CD4-positive, alpha-beta T cell (primary cell): Measurements from ENCODE around the gene PARD3B. TPM values are rescaled to one million over a fixed set of nuclear protein-coding genes. Genes with fewer than 3 reads are reported as not detected.

Experiments used
- ATAC-seq: fragments of 200-7000 bp; cut with Tn5 transposase; one replicate; pipeline ENCODE4 v1.10.0; 2022; ENCODE audit warnings: mild to moderate bottlenecking; ENCODE audit not compliant: poor library complexity
- CTCF ChIA-PET: fragments of 350-600 bp; sonication (Branson Sonifier 250); formaldehyde crosslinking; loops from one replicate; lab custom pipeline; 2021; ENCODE audit warnings: antibody characterized with exemption, inconsistent platforms; lab: Charles Lee
- POLR2A ChIA-PET: fragments of 350-600 bp; sonication (Branson Sonifier 250); formaldehyde crosslinking; loops from one replicate; lab custom pipeline; 2021; ENCODE audit warnings: antibody characterized with exemption, inconsistent platforms; lab: Charles Lee
- DNase-seq, 14 experiments: peaks; one replicate each; pipeline ENCODE4 v3.0.0-alpha.2; 2013 to 2020; ENCODE audit warnings: mixed read lengths in 2 of 14
- H3K27ac ChIP-seq, 2 donors: one replicate each; pipeline versions ENCODE4 v1.5.1 to v1.7.0; 2013; ENCODE audit warnings: low read length in 2 of 2, low read depth in 1 of 2, mild to moderate bottlenecking in 1 of 2
- H3K27me3 ChIP-seq, 2 experiments: 1 replicate in 1 of 2; 2 replicates in 1 of 2; pipeline versions ENCODE4 v1.6.1 to v1.7.0; 2013; ENCODE audit warnings: low read length in 2 of 2, control low read depth in 1 of 2, mild to moderate bottlenecking in 1 of 2, moderate library complexity in 1 of 2; ENCODE audit not compliant: insufficient read depth in 2 of 2, control insufficient read depth in 1 of 2
- H3K36me3 ChIP-seq: one replicate; pipeline ENCODE4 v1.6.1; 2013; ENCODE audit warnings: low read length, control low read depth; ENCODE audit not compliant: insufficient read depth
- H3K4me1 ChIP-seq: one replicate; pipeline ENCODE4 v1.6.1; 2013; ENCODE audit warnings: low read length, control low read depth; ENCODE audit not compliant: insufficient read depth
- H3K4me3 ChIP-seq: one replicate; pipeline ENCODE4 v1.5.1; 2013; ENCODE audit warnings: mild to moderate bottlenecking, low read length, moderate library complexity
- H3K9me3 ChIP-seq, 2 experiments: 1 replicate in 1 of 2; 2 replicates in 1 of 2; pipeline versions ENCODE4 v1.6.1 to v1.7.0; 2013; ENCODE audit warnings: low read length in 2 of 2, mild to moderate bottlenecking in 2 of 2, control low read depth in 1 of 2, moderate library complexity in 1 of 2; ENCODE audit not compliant: control insufficient read depth in 1 of 2, insufficient read depth in 1 of 2
- H3K27ac Mint-ChIP-seq: one replicate; pipeline ENCODE4 v1.8.0; 2020; ENCODE audit warnings: mixed read lengths
- H3K27me3 Mint-ChIP-seq: one replicate; pipeline ENCODE4 v1.8.0; 2021; ENCODE audit warnings: mixed read lengths
- H3K36me3 Mint-ChIP-seq: one replicate; pipeline ENCODE4 v1.8.0; 2021; ENCODE audit warnings: low read depth, mixed read lengths
- H3K4me1 Mint-ChIP-seq: one replicate; pipeline ENCODE4 v1.8.0; 2021; ENCODE audit warnings: low read depth, mixed read lengths
- H3K4me3 Mint-ChIP-seq: one replicate; pipeline ENCODE4 v1.8.0; 2020; ENCODE audit warnings: mild to moderate bottlenecking, mixed read lengths
- H3K9me3 Mint-ChIP-seq: one replicate; pipeline ENCODE4 v1.8.0; 2020; ENCODE audit warnings: mixed read lengths
- intact Hi-C, 2 experiments: fragments of 100-400 bp; cut with DNase I in 1 of 2; cut with micrococcal nuclease in 1 of 2; formaldehyde crosslinking; loops; one replicate each; pipeline versions ENCODE4 v1.15.1 to v1.9.0; 2023 to 2025; cut with DNase I, micrococcal nuclease
- total RNA-seq, 174 experiments: library from RNA in 2 of 174; stranded (reverse) in 2 of 174; gene quantifications; one replicate each; pipeline ENCODE4 v1.2.3 and lab custom pipeline; 2021 to 2026
- TF ChIP-seq, protein P1 (sequence below): fragments of 200-600 bp; IDR thresholded peaks from one replicate; pipeline ENCODE4 v1.8.0; 2022; ENCODE audit warnings: antibody characterized with exemption, mild to moderate bottlenecking

PARD3B gene
- total RNA-seq, 2 experiments from 2014 or later: 0.87 to 1.9 TPM

DNA sequence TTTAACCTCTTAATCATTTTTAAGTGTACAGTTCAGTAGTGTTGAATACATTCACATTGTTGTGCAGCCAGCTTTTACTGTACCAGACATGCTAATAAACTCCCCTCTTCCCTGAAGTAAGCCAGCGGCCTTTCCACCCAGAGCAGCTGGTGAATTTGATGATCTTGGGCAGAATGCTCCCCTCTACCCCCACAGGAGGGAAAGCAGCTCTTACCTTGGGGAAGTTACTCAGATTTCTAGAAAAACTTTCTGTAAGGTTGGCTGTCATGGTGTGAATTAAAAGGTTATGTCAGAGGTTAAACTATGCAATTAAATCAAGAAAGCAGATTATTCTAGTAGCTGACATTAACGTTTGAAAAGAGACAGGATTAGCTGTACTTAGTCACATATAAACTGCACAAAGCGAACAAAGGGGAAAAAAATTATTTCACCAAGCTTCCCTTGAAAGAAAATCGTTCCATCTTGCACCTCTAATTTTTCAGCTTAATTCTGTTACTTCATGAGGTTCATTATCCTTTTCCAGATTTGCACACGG, 738.5 kb downstream of the PARD3B start:
- Histone ChIP-seq H3K27me3 (no peaks in the 10 kb centered on the region), H3K4me3 (no peak overlapping the region), H3K4me1 (no peaks in the 10 kb centered on the region), H3K36me3 (no peaks in the 10 kb centered on the region), H3K27ac (no peak overlapping the region), H3K9me3 (no peaks in the 10 kb centered on the region)
- POLR2A ChIA-PET: no interaction called here
- H3K36me3 Mint-ChIP-seq: no peaks in the 10 kb centered on the region
- no peaks in the 10 kb centered on the region for H3K9me3 Mint-ChIP-seq
- ATAC-seq (no peak), DNase-seq (no peak)
- no peaks in the 10 kb centered on the region for H3K27me3 Mint-ChIP-seq
- CTCF ChIA-PET: no interaction called here
- TF ChIP-seq, protein P1, sequence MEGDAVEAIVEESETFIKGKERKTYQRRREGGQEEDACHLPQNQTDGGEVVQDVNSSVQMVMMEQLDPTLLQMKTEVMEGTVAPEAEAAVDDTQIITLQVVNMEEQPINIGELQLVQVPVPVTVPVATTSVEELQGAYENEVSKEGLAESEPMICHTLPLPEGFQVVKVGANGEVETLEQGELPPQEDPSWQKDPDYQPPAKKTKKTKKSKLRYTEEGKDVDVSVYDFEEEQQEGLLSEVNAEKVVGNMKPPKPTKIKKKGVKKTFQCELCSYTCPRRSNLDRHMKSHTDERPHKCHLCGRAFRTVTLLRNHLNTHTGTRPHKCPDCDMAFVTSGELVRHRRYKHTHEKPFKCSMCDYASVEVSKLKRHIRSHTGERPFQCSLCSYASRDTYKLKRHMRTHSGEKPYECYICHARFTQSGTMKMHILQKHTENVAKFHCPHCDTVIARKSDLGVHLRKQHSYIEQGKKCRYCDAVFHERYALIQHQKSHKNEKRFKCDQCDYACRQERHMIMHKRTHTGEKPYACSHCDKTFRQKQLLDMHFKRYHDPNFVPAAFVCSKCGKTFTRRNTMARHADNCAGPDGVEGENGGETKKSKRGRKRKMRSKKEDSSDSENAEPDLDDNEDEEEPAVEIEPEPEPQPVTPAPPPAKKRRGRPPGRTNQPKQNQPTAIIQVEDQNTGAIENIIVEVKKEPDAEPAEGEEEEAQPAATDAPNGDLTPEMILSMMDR: no peak
- intact Hi-C loops: no loop called here
- no peak overlapping the region for H3K4me3 Mint-ChIP-seq
- H3K27ac Mint-ChIP-seq: no peak overlapping the region
- no peaks in the 10 kb centered on the region for H3K4me1 Mint-ChIP-seq

DNA sequence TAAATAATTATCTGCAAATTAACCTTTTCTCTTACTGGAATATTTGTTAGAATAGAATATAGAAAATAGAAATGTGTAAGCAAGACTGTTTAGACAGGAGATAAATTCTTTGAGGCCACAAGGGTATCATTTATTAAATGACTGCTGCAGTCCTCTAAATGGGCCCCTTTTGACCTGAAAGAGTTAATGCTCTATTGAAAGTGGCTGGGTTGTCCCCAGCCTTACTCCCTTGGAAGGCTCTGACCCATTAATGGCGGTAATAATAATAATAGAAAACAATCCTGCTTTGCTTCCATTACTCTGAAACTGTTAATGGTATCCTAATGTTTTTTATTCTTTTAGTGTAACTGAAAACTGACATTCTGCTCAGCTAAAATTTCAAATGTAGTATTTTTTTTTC, 739.1 kb downstream of the PARD3B start:
- Histone ChIP-seq H3K36me3 (no peaks in the 10 kb centered on the region), H3K4me3 (no peak overlapping the region), H3K4me1 (no peaks in the 10 kb centered on the region), H3K9me3 (no peaks in the 10 kb centered on the region), H3K27ac (no peak overlapping the region), H3K27me3 (no peaks in the 10 kb centered on the region)
- DNase-seq (no peak), ATAC-seq (no peak)
- POLR2A ChIA-PET: no interaction called here
- CTCF ChIA-PET: no interaction called here
- intact Hi-C loops: no loop called here
- TF ChIP-seq, protein P1: no peak
- Mint-ChIP-seq H3K4me1 (no peaks in the 10 kb centered on the region), H3K36me3 (no peaks in the 10 kb centered on the region), H3K27me3 (no peaks in the 10 kb centered on the region), H3K9me3 (no peaks in the 10 kb centered on the region), H3K4me3 (no peak overlapping the region), H3K27ac (no peak overlapping the region)

DNA sequence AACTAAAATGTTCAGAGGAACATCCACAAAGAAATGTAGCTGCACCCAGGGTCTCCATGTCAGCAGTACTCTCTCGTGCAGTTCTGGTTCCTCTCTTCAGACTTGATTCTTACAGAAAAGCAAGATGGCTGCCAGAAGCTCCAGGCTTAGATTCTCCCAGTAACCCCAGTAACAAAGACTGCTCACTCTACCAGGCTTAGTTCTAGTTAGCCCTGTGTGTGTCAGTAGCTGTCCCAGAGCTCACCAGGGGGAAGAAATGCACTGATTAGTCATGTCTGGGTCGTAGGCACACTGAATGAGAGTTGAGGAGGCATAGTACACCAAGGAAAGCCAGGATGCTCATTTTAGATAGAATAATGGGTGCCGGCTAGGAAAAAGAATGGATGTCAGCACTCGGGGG, 742.0 kb downstream of the PARD3B start:
- ATAC-seq (no peak), DNase-seq (no peak)
- H3K4me1 Mint-ChIP-seq: no peaks in the 10 kb centered on the region
- ChIA-PET POLR2A (no interaction called here), CTCF (no interaction called here)
- H3K36me3 ChIP-seq: no peaks in the 10 kb centered on the region
- H3K4me1 ChIP-seq: no peaks in the 10 kb centered on the region
- no peaks in the 10 kb centered on the region for H3K27me3 ChIP-seq
- no peaks in the 10 kb centered on the region for H3K36me3 Mint-ChIP-seq
- no peak overlapping the region for H3K4me3 ChIP-seq
- H3K27ac ChIP-seq: no peak overlapping the region
- no peaks in the 10 kb centered on the region for H3K9me3 ChIP-seq
- no peaks in the 10 kb centered on the region for H3K9me3 Mint-ChIP-seq
- H3K27ac Mint-ChIP-seq: no peak overlapping the region
- H3K4me3 Mint-ChIP-seq: no peak overlapping the region
- intact Hi-C loops: no loop called here
- TF ChIP-seq, protein P1: no peak
- H3K27me3 Mint-ChIP-seq: no peaks in the 10 kb centered on the region
